Brain pericyte (primary cell): Measurements from ENCODE around the gene ENTPD1.

ENCODE experiments used
- DNase-seq: peaks from one replicate; pipeline ENCODE4 v3.0.0-alpha.2; 2012; ENCODE audit warnings: low read depth, low spot score

The ENTPD1 gene

DNA sequence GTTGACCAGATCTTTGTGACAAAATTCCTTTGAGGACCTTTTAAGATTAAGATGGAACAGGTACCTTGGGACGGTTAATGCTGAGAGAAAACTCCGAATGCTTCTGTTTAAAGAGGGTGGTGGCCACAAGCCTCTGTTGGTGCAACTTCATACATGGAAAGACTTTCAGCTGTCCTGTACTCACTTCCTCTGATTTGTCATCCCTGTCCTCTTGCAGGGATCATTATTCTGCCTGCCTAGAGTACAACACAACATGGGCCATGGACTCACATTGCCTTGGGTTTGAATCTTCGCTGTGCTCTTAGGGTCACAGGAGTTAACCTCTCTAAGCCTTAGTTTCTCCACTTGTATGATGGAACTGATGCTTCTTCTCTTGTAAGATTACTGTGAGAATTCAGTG, 75.1 kb downstream of the ENTPD1 start:
- no peak for DNase-seq

GRCh38 chr10:95831515-95831914, 75.6 kb downstream of the ENTPD1 start:
- no peak for DNase-seq

GRCh38 chr10:95832216-95833041, 76.5 kb downstream of the ENTPD1 start:
- no peak for DNase-seq

DNA sequence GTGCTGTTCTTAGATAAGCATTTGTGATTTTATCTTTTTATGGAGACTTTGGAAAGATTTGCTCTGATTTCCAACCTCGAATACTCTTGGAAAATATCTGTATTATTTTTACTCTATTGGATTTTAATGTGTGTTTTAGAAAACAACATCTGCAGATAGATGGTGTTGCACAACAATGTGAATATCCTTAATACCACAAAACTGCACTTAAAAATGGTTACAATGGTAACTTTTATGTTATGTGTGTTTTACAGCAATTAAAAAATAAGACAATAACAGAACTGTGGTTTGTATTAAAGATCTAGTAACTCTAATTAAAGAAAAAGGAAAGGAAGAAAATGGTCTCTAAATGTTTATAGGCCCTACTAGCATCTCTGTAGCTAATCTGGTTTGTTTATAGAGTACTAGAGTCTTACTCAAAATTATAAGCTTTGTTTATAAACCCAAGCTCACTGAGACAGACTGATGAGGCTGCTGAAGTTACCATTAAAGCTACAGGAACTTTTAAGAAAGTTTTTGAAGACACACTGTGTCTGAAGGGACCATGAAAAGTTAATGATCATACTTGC, 77.2 kb downstream of the ENTPD1 start:
- DNase-seq = no peak

GRCh38 chr10:95834406-95834805, 78.4 kb downstream of the ENTPD1 start:
- no peak for DNase-seq

GRCh38 chr10:95835149-95835860, 79.3 kb downstream of the ENTPD1 start:
- DNase-seq = no peak

GRCh38 chr10:95835911-95836310, 79.9 kb downstream of the ENTPD1 start:
- DNase-seq = no peak

DNA sequence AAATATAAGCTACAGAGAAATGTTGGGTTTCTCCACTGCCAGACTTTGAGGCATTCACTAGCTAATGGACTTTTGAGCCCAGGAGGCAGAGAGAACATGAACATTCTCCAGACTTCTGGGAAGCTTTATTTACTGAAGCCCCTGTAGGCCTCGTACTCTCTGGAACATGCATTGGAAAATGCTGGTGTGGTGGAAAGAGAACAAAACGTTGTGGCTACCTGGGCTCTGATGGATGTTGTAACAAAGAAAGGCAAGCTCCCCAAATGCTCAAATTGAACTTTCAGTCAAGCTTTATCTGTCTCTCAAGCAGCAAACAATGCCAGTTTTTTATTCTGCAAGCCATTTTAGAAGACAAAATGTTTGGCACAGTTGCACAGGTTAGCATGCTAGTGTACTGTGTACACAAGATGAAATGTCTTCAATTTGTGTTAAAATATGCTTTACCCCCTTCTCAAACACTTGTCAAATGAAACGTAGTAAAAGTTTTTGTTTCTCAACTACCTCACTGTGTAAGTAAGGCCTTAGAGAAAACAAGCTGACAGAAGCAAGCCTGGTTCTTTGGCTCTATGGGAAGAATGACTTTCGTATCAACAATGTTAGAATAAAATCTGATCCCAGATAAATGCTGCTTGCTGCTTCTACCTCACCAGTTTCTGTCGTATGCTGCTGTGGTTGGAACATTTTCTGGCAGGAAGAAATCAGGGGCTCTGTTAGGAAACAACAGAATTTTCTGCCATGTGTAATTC, 80.8 kb downstream of the ENTPD1 start:
- no peak for DNase-seq

- no peak for DNase-seq
Measured at GRCh38 chr10:95837356-95837776, 81.4 kb downstream of the ENTPD1 start.

- DNase-seq = no peak
Measured at GRCh38 chr10:95837783-95838182, 81.8 kb downstream of the ENTPD1 start.

GRCh38 chr10:95840121-95840520, 84.2 kb downstream of the ENTPD1 start:
- no peak for DNase-seq

DNA sequence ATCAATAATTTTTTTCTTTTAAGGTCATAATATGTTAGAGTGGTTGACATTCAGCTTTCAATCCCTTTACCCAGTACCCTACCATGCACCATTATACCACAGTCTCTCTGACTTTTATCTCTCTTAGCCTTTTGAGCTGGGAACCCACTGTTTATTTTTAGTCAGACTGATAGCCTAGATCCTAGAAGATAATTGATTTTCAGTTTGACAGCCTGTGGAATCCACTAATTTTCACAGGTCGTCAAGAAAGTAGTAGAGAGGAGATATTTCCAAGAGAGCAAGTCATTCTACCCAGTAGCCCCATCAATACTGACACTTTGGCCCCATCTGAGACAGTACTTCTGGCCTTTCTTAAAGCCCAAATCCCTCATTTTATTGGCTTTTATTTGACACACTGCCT, 84.7 kb downstream of the ENTPD1 start:
- no peak for DNase-seq

- peak; percentile 44 for DNase-seq
Measured at GRCh38 chr10:95841661-95842498, 85.9 kb downstream of the ENTPD1 start.

DNA sequence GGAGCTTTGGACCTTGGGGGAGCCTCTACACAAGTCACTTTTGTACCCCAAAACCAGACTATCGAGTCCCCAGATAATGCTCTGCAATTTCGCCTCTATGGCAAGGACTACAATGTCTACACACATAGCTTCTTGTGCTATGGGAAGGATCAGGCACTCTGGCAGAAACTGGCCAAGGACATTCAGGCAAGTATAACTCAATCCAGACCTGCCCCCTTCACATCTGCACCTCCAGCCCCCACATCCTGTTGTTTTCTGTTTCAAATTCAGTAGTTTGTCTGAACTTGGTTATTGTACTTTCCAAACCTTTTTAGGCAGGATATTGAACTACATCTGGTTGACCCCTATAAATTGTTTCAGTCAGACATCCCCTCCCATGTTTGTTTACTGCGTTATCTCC, 89.4 kb downstream of the ENTPD1 start:
- no peak for DNase-seq

- DNase-seq = no peak
Measured at GRCh38 chr10:95847007-95847406, 91.0 kb downstream of the ENTPD1 start.

DNA sequence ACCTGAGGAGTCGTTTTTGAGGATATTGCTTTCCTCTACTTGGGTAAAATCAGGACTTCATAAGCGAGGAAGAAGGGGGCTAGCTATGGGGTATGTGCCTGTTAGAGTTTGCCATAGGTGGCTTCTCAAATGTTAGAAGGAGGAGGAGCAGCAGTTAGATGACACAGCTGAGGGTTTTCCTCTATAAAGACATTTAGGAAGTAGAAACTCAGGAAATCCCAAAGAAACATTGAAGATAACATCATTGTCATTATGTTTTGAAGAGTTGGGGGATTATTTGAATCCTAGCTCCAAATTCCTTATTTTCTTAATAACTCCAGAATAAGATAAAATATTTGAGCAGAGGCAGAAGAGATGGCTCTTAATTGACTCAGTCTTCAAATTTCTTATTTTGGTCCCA, 92.9 kb downstream of the ENTPD1 start:
- no peak for DNase-seq

DNA sequence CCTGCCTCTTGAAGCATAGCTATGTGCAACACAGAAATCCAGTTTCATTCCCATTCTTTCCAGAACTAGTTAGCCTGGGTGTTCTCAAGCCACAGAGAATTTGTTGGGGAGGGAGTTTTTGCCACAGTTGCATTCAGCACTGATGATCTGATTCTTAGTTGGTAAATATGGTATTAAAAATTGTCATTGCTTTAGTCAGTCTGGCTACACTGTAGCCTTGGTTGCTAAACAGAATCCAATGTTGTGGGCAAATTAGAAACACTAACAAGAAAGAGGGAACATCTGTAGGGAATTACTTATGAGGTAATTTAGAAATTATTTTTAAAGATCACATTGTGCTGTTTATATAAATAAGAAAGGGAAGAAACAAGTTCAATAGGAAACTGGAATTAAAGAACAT, 94.8 kb downstream of the ENTPD1 start:
- DNase-seq = no peak

- no peak for DNase-seq
Measured at GRCh38 chr10:95860166-95860940, 104.4 kb downstream of the ENTPD1 start.

DNA sequence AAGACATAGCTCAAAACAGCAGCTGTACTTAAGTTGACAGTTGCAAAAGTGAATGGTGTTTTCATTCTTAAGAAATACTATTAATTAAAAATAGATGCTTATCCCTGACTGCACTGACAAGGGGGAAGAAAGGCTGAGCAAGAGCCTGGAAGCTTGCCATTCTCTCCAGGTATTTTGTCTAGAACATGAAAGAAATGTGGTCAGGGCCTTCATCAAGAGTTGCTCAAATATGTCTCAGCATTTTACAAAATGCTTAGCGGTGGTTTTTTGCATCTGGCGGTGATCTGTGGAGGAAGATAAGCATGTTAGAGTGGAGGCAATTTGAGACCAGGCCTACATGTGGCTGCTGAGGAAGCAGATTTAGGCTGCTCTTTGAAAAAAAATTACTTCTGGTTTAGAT, 105.4 kb downstream of the ENTPD1 start:
- no peak for DNase-seq
